Measurements from ENCODE around the gene RFTN1.

Gene RFTN1

GRCh38 chr3:16513141-16514020 is at the start of gene RFTN1:
RFTN1 (minus strand) TSS chr3:16513699; CDS start chr3:16493869, 19,830 bp downstream.
- DNase-seq (ENCODE audit: low read depth in 2 of 2, low spot score in 1 of 2) = peak in 1 of 2 donors; percentile 22

- no peak for DNase-seq (ENCODE audit: low read depth in 2 of 2, low spot score in 1 of 2)
Measured at GRCh38 chr3:16559653-16560365, 46.3 kb upstream of the RFTN1 start.

GRCh38 chr3:16554126-16554525 is 40.6 kb upstream of the RFTN1 start:
- DNase-seq (ENCODE audit: low read depth in 2 of 2, low spot score in 1 of 2) = no peak

GRCh38 chr3:16552757-16553156 is 39.3 kb upstream of the RFTN1 start:
- DNase-seq (ENCODE audit: low read depth in 2 of 2, low spot score in 1 of 2) = no peak

GRCh38 chr3:16551342-16551976 is 38.0 kb upstream of the RFTN1 start:
- no peak for DNase-seq (ENCODE audit: low read depth in 2 of 2, low spot score in 1 of 2)

- DNase-seq (ENCODE audit: low read depth in 2 of 2, low spot score in 1 of 2) = peak; percentile 43 to 50
Measured at GRCh38 chr3:16550676-16551341, 37.3 kb upstream of the RFTN1 start.

GRCh38 chr3:16550305-16550675 is 36.8 kb upstream of the RFTN1 start:
- DNase-seq (ENCODE audit: low read depth in 2 of 2, low spot score in 1 of 2) = no peak

- no peak for DNase-seq (ENCODE audit: low read depth in 2 of 2, low spot score in 1 of 2)
Measured at GRCh38 chr3:16548721-16549120, 35.2 kb upstream of the RFTN1 start.

GRCh38 chr3:16547561-16548357 is 34.3 kb upstream of the RFTN1 start:
- DNase-seq (ENCODE audit: low read depth in 2 of 2, low spot score in 1 of 2) = no peak

- no peak for DNase-seq (ENCODE audit: low read depth in 2 of 2, low spot score in 1 of 2)
Measured at GRCh38 chr3:16546186-16547010, 32.9 kb upstream of the RFTN1 start.

- no peak for DNase-seq (ENCODE audit: low read depth in 2 of 2, low spot score in 1 of 2)
Measured at GRCh38 chr3:16545413-16546185, 32.1 kb upstream of the RFTN1 start.

- DNase-seq (ENCODE audit: low read depth in 2 of 2, low spot score in 1 of 2) = no peak
Measured at GRCh38 chr3:16543242-16543864, 29.9 kb upstream of the RFTN1 start.

GRCh38 chr3:16538507-16538906 is 25.0 kb upstream of the RFTN1 start:
- DNase-seq (ENCODE audit: low read depth in 2 of 2, low spot score in 1 of 2) = no peak

- DNase-seq (ENCODE audit: low read depth in 2 of 2, low spot score in 1 of 2) = no peak
Measured at GRCh38 chr3:16536996-16537395, 23.5 kb upstream of the RFTN1 start.

GRCh38 chr3:16536344-16536663 is 22.8 kb upstream of the RFTN1 start:
- no peak for DNase-seq (ENCODE audit: low read depth in 2 of 2, low spot score in 1 of 2)

GRCh38 chr3:16534640-16535262 is 21.3 kb upstream of the RFTN1 start:
- no peak for DNase-seq (ENCODE audit: low read depth in 2 of 2, low spot score in 1 of 2)

GRCh38 chr3:16533928-16534574 is 20.6 kb upstream of the RFTN1 start:
- no peak for DNase-seq (ENCODE audit: low read depth in 2 of 2, low spot score in 1 of 2)

GRCh38 chr3:16529264-16529663 is 15.8 kb upstream of the RFTN1 start:
- no peak for DNase-seq (ENCODE audit: low read depth in 2 of 2, low spot score in 1 of 2)

Measured in stimulated activated CD8-positive, alpha-beta memory T cell treated with anti-CD3 and anti-CD28 coated beads, Interleukin-4, amount 100 ng/mL, for 4 hours (primary cell).